Urinary bladder (tissue), 2 donors: ENCODE results near the gene HSD3B2. TPM values are rescaled to one million over a fixed set of nuclear protein-coding genes. Genes with fewer than 3 reads are reported as not detected.

Experiments used
- polyA plus RNA-seq: library from polyadenylated mRNA; stranded (reverse); fragments of 200-250 nt; gene quantifications from one replicate; pipeline ENCODE4 v1.2.3, GENCODE V29; 2013
- total RNA-seq: library from RNA; depleted of rRNA; stranded (reverse); fragments of >200 nt; gene quantifications from one replicate; pipeline ENCODE4 v1.2.3, GENCODE V29; 2014
- donor health status: healthy.

The HSD3B2 gene
- total and polyA plus RNA-seq, 2 donors, result not detected

Other genes starting within 250 kb of the HSD3B2 start
- 0.16 TPM for gene HAO2, start 46.4 kb upstream of the HSD3B2 start, total RNA-seq
- 0.09 TPM for gene HAO2, start 46.4 kb upstream of the HSD3B2 start, polyA plus RNA-seq
- not detected for gene HSD3B1, start 92.1 kb downstream of the HSD3B2 start, total RNA-seq
- not detected for gene HSD3B1, start 92.1 kb downstream of the HSD3B2 start, polyA plus RNA-seq
- 19.8 TPM for gene ZNF697, start 233.1 kb downstream of the HSD3B2 start, total RNA-seq
- gene ZNF697, start 233.1 kb downstream of the HSD3B2 start, polyA plus RNA-seq, result 2.8 TPM